ENCODE data around the gene LTBP2. TPM values are rescaled to one million over a fixed set of nuclear protein-coding genes. Genes with fewer than 3 reads are reported as not detected.

The LTBP2 gene
- total RNA-seq, 2 experiments from 2014 or later: 0.10 to 0.31 TPM

- no peak overlapping the region for H3K27ac Mint-ChIP-seq
- H3K36me3 Mint-ChIP-seq: no peaks in the 10 kb centered on the region
- H3K4me1 Mint-ChIP-seq (ENCODE audit: low read depth): no peaks in the 10 kb centered on the region
- ChIA-PET CTCF (interaction anchor here (1.1 kb wide), 1 partner anchor 212 kb away, joined by 3 read pairs; no protein-coding TSS in a partner anchor), POLR2A (no interaction called here)
- DNase-seq: no peak
- H3K9me3 Mint-ChIP-seq: no peaks in the 10 kb centered on the region
- no peak overlapping the region for H3K4me3 Mint-ChIP-seq
- peaks cover 2% of the 10 kb centered on the region for H3K27me3 Mint-ChIP-seq
- intact Hi-C loops (cut with micrococcal nuclease): no loop called here
Observed at GRCh38 chr14:74649167-74649566, 37.1 kb upstream of the LTBP2 start.

- H3K36me3 Mint-ChIP-seq: no peaks in the 10 kb centered on the region
- no peak overlapping the region for H3K4me3 Mint-ChIP-seq
- H3K27ac Mint-ChIP-seq: no peak overlapping the region
- DNase-seq: no peak
- H3K9me3 Mint-ChIP-seq: no peaks in the 10 kb centered on the region
- no peaks in the 10 kb centered on the region for H3K4me1 Mint-ChIP-seq (ENCODE audit: low read depth)
- intact Hi-C loops (cut with micrococcal nuclease): no loop called here
- H3K27me3 Mint-ChIP-seq: peaks cover 2% of the 10 kb centered on the region
- POLR2A ChIA-PET: no interaction called here
- CTCF ChIA-PET: interaction anchor here (1.1 to 1.8 kb wide), 2 partner anchors 36 to 213 kb away, joined by 3 to 7 read pairs; no protein-coding TSS in a partner anchor
Observed at GRCh38 chr14:74648601-74649000, 36.6 kb upstream of the LTBP2 start.

DNA sequence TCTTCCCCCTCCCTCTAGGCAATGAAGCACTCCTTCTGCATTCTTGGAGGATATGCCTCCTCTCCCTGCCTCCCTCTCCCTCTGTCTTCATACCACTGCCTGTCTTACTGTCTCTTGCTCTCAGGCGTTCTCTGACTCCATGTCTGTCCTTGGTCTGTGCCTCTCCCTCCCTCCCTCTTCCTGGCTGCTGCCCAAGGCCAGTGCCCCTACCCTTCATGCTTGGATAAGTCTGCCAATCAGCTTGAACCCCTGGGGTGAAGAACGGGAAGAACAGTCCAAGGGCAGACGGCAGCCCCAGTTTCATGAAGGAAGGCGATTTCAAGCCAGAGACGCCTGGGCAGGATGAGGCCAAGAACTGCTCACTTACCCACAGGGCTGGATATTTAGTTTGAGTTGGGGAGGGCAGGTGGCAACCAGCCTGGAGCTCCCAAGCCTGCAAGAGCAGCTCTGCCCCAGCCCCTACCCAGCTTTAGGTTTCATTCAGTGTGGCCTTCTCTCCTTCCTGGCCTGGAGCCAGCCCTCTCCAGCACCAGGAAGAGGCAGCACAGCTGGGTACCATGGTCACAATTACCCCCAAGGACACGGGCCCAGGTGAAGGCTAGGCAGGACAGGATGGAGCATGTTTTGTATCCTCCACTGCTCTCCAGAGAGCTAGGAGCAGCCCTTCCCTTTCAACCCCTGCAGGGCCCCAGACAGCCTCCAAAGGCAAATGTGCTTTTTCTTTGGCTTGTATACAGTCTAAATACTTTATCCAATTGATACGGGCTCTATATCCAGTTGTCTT, 35.8 kb upstream of the LTBP2 start:
- Mint-ChIP-seq H3K27me3 (peaks cover 2% of the 10 kb centered on the region), H3K9me3 (no peaks in the 10 kb centered on the region), H3K4me1 (ENCODE audit: low read depth) (no peaks in the 10 kb centered on the region), H3K4me3 (no peak overlapping the region), H3K36me3 (no peaks in the 10 kb centered on the region), H3K27ac (no peak overlapping the region)
- intact Hi-C loops (cut with micrococcal nuclease): no loop called here
- no peak for DNase-seq
- ChIA-PET CTCF (interaction anchor here (1.8 kb wide), 1 partner anchor 35 kb away, joined by 7 read pairs; no protein-coding TSS in a partner anchor), POLR2A (no interaction called here)

DNA sequence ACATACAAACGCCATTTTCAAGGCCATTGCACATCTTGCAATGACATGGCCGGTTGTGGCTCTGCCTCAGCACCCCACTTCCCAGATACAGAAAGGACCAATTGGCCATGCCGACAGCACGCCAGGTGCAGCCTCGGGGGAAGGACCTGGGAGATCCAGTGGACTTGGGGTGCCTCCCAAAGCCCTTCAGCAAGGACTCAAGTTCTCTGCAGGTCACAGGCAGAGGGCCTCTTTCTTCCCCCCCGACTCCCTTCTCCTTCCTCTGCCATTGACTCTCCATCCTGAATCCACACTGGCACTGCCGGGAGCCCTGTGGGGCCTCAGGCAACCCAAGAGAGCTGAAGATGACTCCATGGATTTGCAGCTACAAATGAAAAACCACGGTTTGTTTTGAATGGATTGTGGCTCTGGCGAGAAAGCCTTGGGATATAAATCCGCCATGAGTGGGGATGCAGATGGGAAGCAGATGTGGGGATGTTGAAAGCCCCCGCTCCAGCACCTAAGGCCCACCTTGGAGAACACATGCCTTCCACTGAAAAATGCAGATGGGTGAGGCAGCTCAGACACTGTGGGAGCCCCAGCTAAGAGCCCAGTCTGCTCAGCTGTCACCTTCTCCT, 35.1 kb upstream of the LTBP2 start:
- intact Hi-C loops (cut with micrococcal nuclease): no loop called here
- Mint-ChIP-seq H3K27me3 (peaks cover 2% of the 10 kb centered on the region), H3K27ac (no peak overlapping the region), H3K4me3 (no peak overlapping the region), H3K4me1 (ENCODE audit: low read depth) (no peaks in the 10 kb centered on the region), H3K36me3 (no peaks in the 10 kb centered on the region), H3K9me3 (no peaks in the 10 kb centered on the region)
- CTCF ChIA-PET: interaction anchor here (1.8 kb wide), 1 partner anchor 35 kb away, joined by 7 read pairs; no protein-coding TSS in a partner anchor
- POLR2A ChIA-PET: no interaction called here
- no peak for DNase-seq

GRCh38 chr14:74645756-74646470, 33.9 kb upstream of the LTBP2 start:
- Mint-ChIP-seq H3K9me3 (no peaks in the 10 kb centered on the region), H3K27me3 (peaks cover 2% of the 10 kb centered on the region), H3K36me3 (no peaks in the 10 kb centered on the region), H3K4me3 (no peak overlapping the region), H3K4me1 (ENCODE audit: low read depth) (no peaks in the 10 kb centered on the region), H3K27ac (no peak overlapping the region)
- ChIA-PET POLR2A (no interaction called here), CTCF (interaction anchor here (1.0 kb wide), 1 partner anchor 37 kb away, joined by 3 read pairs; no protein-coding TSS in a partner anchor)
- intact Hi-C loops (cut with micrococcal nuclease): no loop called here
- DNase-seq: no peak

- Mint-ChIP-seq H3K9me3 (no peaks in the 10 kb centered on the region), H3K4me3 (no peak overlapping the region), H3K36me3 (no peaks in the 10 kb centered on the region), H3K27me3 (peaks cover 7% of the 10 kb centered on the region), H3K4me1 (ENCODE audit: low read depth) (no peaks in the 10 kb centered on the region), H3K27ac (no peak overlapping the region)
- no peak for DNase-seq
- POLR2A ChIA-PET: no interaction called here
- CTCF ChIA-PET: interaction anchor here (0.5 to 1.0 kb wide), 3 partner anchors 27 to 247 kb away, joined by 3 read pairs; no protein-coding TSS in a partner anchor
- intact Hi-C loops (cut with micrococcal nuclease): no loop called here
Observed at GRCh38 chr14:74645244-74645643, 33.2 kb upstream of the LTBP2 start.

GRCh38 chr14:74641601-74642391, 29.8 kb upstream of the LTBP2 start:
- Mint-ChIP-seq H3K4me3 (no peak overlapping the region), H3K27me3 (peaks cover 13% of the 10 kb centered on the region), H3K27ac (no peak overlapping the region), H3K9me3 (no peaks in the 10 kb centered on the region), H3K4me1 (ENCODE audit: low read depth) (no peaks in the 10 kb centered on the region), H3K36me3 (no peaks in the 10 kb centered on the region)
- intact Hi-C loops (cut with micrococcal nuclease): no loop called here
- DNase-seq: no peak
- ChIA-PET POLR2A (no interaction called here), CTCF (interaction anchor here (1.5 kb wide), 1 partner anchor 30 kb away, joined by 6 read pairs; the partner anchor contains the start of gene LTBP2)

DNA sequence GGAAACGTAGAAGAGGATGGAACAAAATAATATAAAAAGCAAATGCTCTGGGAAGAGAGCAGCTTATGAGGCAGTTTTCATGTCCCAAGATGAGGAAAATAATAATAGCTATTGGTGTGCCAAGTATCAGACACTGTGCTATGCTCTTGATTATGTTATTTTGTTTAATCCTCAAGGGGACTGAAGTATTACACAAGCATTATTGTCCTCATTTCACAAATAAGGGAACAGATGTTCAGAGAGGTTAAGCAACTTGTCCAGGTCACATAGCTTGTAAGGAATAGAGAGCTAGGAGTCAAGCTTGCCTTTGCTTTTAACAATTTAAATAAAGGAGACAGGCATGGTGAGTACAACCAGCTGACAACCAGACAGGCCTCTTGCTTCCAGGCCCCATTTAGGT, 26.9 kb upstream of the LTBP2 start:
- no peaks in the 10 kb centered on the region for H3K9me3 Mint-ChIP-seq
- ChIA-PET POLR2A (no interaction called here), CTCF (interaction anchor here (1.0 to 2.1 kb wide), 2 partner anchors 21 to 27 kb away, joined by 3 to 10 read pairs; partner anchors contain the start of gene LTBP2)
- peaks cover 10% of the 10 kb centered on the region for H3K27me3 Mint-ChIP-seq
- H3K4me3 Mint-ChIP-seq: no peak overlapping the region
- no peaks in the 10 kb centered on the region for H3K4me1 Mint-ChIP-seq (ENCODE audit: low read depth)
- no peaks in the 10 kb centered on the region for H3K36me3 Mint-ChIP-seq
- H3K27ac Mint-ChIP-seq: no peak overlapping the region
- intact Hi-C loops (cut with micrococcal nuclease): no loop called here
- no peak for DNase-seq

GRCh38 chr14:74638066-74638465, 26.0 kb upstream of the LTBP2 start:
- H3K4me3 Mint-ChIP-seq: no peak overlapping the region
- CTCF ChIA-PET: interaction anchor here (0.6 to 2.1 kb wide), 3 partner anchors 20 to 179 kb away, joined by 3 to 10 read pairs (median 3); partner anchors contain the start of gene LTBP2
- no peaks in the 10 kb centered on the region for H3K9me3 Mint-ChIP-seq
- no peak for DNase-seq
- peaks cover 10% of the 10 kb centered on the region for H3K27me3 Mint-ChIP-seq
- no peaks in the 10 kb centered on the region for H3K36me3 Mint-ChIP-seq
- POLR2A ChIA-PET: no interaction called here
- intact Hi-C loops (cut with micrococcal nuclease): no loop called here
- no peak overlapping the region for H3K27ac Mint-ChIP-seq
- no peaks in the 10 kb centered on the region for H3K4me1 Mint-ChIP-seq (ENCODE audit: low read depth)

GRCh38 chr14:74637178-74637550, 25.1 kb upstream of the LTBP2 start:
- Mint-ChIP-seq H3K9me3 (no peaks in the 10 kb centered on the region), H3K36me3 (no peaks in the 10 kb centered on the region), H3K27ac (no peak overlapping the region), H3K27me3 (peaks cover 10% of the 10 kb centered on the region), H3K4me1 (ENCODE audit: low read depth) (no peaks in the 10 kb centered on the region), H3K4me3 (no peak overlapping the region)
- ChIA-PET CTCF (interaction anchor here (1.9 kb wide), 1 partner anchor 24 kb away, joined by 8 read pairs; no protein-coding TSS in a partner anchor), POLR2A (no interaction called here)
- DNase-seq: no peak
- intact Hi-C loops (cut with micrococcal nuclease): no loop called here

GRCh38 chr14:74636424-74637177, 24.6 kb upstream of the LTBP2 start:
- Mint-ChIP-seq H3K27ac (no peak overlapping the region), H3K9me3 (no peaks in the 10 kb centered on the region), H3K4me3 (no peak overlapping the region), H3K4me1 (ENCODE audit: low read depth) (no peaks in the 10 kb centered on the region), H3K36me3 (no peaks in the 10 kb centered on the region), H3K27me3 (peaks cover 10% of the 10 kb centered on the region)
- ChIA-PET CTCF (interaction anchor here (1.9 kb wide), 1 partner anchor 24 kb away, joined by 8 read pairs; no protein-coding TSS in a partner anchor), POLR2A (no interaction called here)
- no peak for DNase-seq
- intact Hi-C loops (cut with micrococcal nuclease): no loop called here
